Measurements from ENCODE around the gene ITPKB.
"Not testable (repeated sequence)": the region's sequence is repeated elsewhere in the genome, so short reads cannot be mapped to it uniquely, and the experiment has no call there.

Gene ITPKB

GRCh38 chr1:226748306-226748705 is 9.2 kb upstream of the ITPKB start:
- TF ChIP-seq CTCF (IDR thresholded peaks at IDR 0.05; ENCODE audit: control insufficient read depth, insufficient read depth, low read depth, low read length, missing control alignments): no peak
- H3K4me3 ChIP-seq (ENCODE audit: control insufficient read depth, low read depth, low read length): no peak overlapping the region
- DNase-seq (ENCODE audit: low read depth): no peak

- H3K4me3 ChIP-seq (ENCODE audit: control insufficient read depth, low read depth, low read length); DNase-seq (ENCODE audit: low read depth): not testable (repeated sequence)
Measured at GRCh38 chr1:226747519-226748263, 8.6 kb upstream of the ITPKB start.

GRCh38 chr1:226743259-226743658 is 4.2 kb upstream of the ITPKB start:
- no peak for DNase-seq (ENCODE audit: low read depth)
- H3K4me3 ChIP-seq (ENCODE audit: control insufficient read depth, low read depth, low read length): no peak overlapping the region
- TF ChIP-seq CTCF (IDR thresholded peaks at IDR 0.05; ENCODE audit: control insufficient read depth, insufficient read depth, low read depth, low read length, missing control alignments): no peak

GRCh38 chr1:226741009-226741408 is 1.9 kb upstream of the ITPKB start:
- no peak for DNase-seq (ENCODE audit: low read depth)
- H3K4me3 ChIP-seq (ENCODE audit: control insufficient read depth, low read depth, low read length): no peak overlapping the region
- TF ChIP-seq CTCF (IDR thresholded peaks at IDR 0.05; ENCODE audit: control insufficient read depth, insufficient read depth, low read depth, low read length, missing control alignments): no peak

GRCh38 chr1:226739696-226740065 is 599 bp upstream of the ITPKB start:
- no peak for TF ChIP-seq CTCF (IDR thresholded peaks at IDR 0.05; ENCODE audit: control insufficient read depth, insufficient read depth, low read depth, low read length, missing control alignments)
- no peak overlapping the region for H3K4me3 ChIP-seq (ENCODE audit: control insufficient read depth, low read depth, low read length)
- DNase-seq (ENCODE audit: low read depth): no peak

- no peak for TF ChIP-seq CTCF (IDR thresholded peaks at IDR 0.05; ENCODE audit: control insufficient read depth, insufficient read depth, low read depth, low read length, missing control alignments)
- H3K4me3 ChIP-seq (ENCODE audit: control insufficient read depth, low read depth, low read length): peak overlapping the region; percentile 46
- DNase-seq (ENCODE audit: low read depth): no peak
Measured at GRCh38 chr1:226738421-226738994, 574 bp downstream of the ITPKB start.

GRCh38 chr1:226737819-226738420 is 1.2 kb downstream of the ITPKB start:
- H3K4me3 ChIP-seq (ENCODE audit: control insufficient read depth, low read depth, low read length): peak overlapping the region; percentile 46
- DNase-seq (ENCODE audit: low read depth): no peak
- no peak for TF ChIP-seq CTCF (IDR thresholded peaks at IDR 0.05; ENCODE audit: control insufficient read depth, insufficient read depth, low read depth, low read length, missing control alignments)
